ENCODE measurements around the gene C10orf143. TPM values are rescaled to one million over a fixed set of nuclear protein-coding genes. Genes with fewer than 3 reads are reported as not detected.

Gene C10orf143
- polyA plus RNA-seq, 2 of the 4 experiments (the other 2 are of a cell fraction): 1.2 to 1.6 TPM

DNA sequence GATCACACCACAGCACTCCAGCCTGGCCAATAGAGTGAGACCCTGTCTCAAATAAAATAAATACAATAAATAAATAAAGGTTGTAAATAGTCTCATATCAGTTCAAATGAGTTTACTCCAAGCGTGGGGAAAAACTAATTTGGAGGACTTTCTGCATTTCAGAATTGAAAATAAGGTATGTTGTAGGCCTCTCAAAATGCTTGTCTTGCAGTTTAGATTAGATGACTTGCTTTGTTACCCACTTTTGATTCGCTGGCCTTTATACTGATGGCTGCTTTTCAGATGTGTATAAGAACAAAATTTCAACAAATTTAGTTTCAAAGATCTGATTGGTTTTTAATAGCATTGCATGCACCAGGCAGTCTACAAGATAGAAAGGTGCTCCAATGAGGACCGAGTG, 2.2 kb upstream of the C10orf143 start:
- Histone ChIP-seq H3K27ac (no peak overlapping the region), H3K4me1 (peaks cover 13% of the 10 kb centered on the region; the same call in 2 of the 3 replicates), H3K9me3 (no peaks in the 10 kb centered on the region), H3K4me2 (peak overlapping the region; percentile 88; the same call in 1 of the 3 replicates), H3K4me3 (no peak overlapping the region)
- 95% methylated on average over 3 of the region's 3 CpGs for WGBS (ENCODE audit: missing lambda C conversion rate)
- TF ChIP-seq ZNF302 (CRISPR knock-in tag; IDR thresholded peaks at IDR 0.05): no peak
- no peak for TF ChIP-seq SREBF2 (IDR thresholded peaks at IDR 0.05)
- no peak for TF ChIP-seq ATOH8 (CRISPR knock-in tag; IDR thresholded peaks at IDR 0.05; ENCODE audit: low read depth)
- peak; percentile 51 for TF ChIP-seq MAFK (IDR thresholded peaks at IDR 0.05; ENCODE audit: partially characterized antibody)
- TF ChIP-seq HEYL (CRISPR knock-in tag; IDR thresholded peaks at IDR 0.05): no peak
- no peak for TF ChIP-seq NR3C1 (IDR thresholded peaks at IDR 0.05)
- no peak for TF ChIP-seq RNF2 (IDR thresholded peaks at IDR 0.05; ENCODE audit: borderline replicate concordance, low read depth)
- TF ChIP-seq MAZ (IDR thresholded peaks at IDR 0.05; ENCODE audit: borderline replicate concordance, low read depth, low read length): no peak
- DNase-seq (ENCODE audit: low read depth in 1 of 2, low spot score in 1 of 2): no peak
- no peak for FAIRE-seq
- ChIA-PET CTCF (no interaction called here), POLR2A (no interaction called here)
- ATAC-seq: no peak

GRCh38 chr10:130111852-130112180, 1.2 kb upstream of the C10orf143 start:
- ChIA-PET POLR2A (interaction anchor here (2.2 to 2.9 kb wide), 3 partner anchors 15 to 26 kb away, joined by 18 to 188 read pairs (median 29); partner anchors contain the start of gene GLRX3), CTCF (interaction anchor here (0.7 to 3.2 kb wide), 4 partner anchors 15 to 79 kb away, joined by 3 to 36 read pairs (median 12); partner anchors contain the start of gene GLRX3)
- TF ChIP-seq FOSB (CRISPR knock-in tag; IDR thresholded peaks at IDR 0.05) (no peak), BCL3 (IDR thresholded peaks at IDR 0.05) (no peak), TP53 (CRISPR knock-in tag; IDR thresholded peaks at IDR 0.05) (no peak)
- FAIRE-seq (no peak), ATAC-seq (no peak), DNase-seq (ENCODE audit: low read depth in 1 of 2, low spot score in 1 of 2) (peak in 1 of 2 experiments; percentile 7)
- 91% methylated on average over 6 of the region's 6 CpGs for whole genome bisulfite sequencing (ENCODE audit: missing lambda C conversion rate)
- Histone ChIP-seq H3K27ac (peak overlapping the region; percentile 94 to 95), H3K9me3 (no peaks in the 10 kb centered on the region), H3K4me2 (peak overlapping the region; percentile 88), H3K4me1 (peaks cover 13% of the 10 kb centered on the region; the same call in 2 of the 3 replicates), H3K4me3 (peak overlapping the region; percentile 78)

GRCh38 chr10:130111113-130111851, 652 bp upstream of the C10orf143 start:
- Histone ChIP-seq H3K4me3 (peak overlapping the region; percentile 78), H3K4me2 (peak overlapping the region; percentile 88), H3K9me3 (no peaks in the 10 kb centered on the region), H3K4me1 (peaks cover 13% of the 10 kb centered on the region; the same call in 2 of the 3 replicates), H3K27ac (peak overlapping the region; percentile 94 to 95)
- POLR2A ChIA-PET: interaction anchor here (0.7 to 2.9 kb wide), 10 partner anchors 11 to 1829 kb away, joined by 3 to 188 read pairs (median 8); partner anchors contain the start of gene GLRX3
- whole genome bisulfite sequencing (ENCODE audit: missing lambda C conversion rate): 3% methylated on average over 33 of the region's 49 CpGs
- peak; percentile 97 to 98 for DNase-seq (ENCODE audit: low read depth in 1 of 2, low spot score in 1 of 2)
- ATAC-seq: peak; percentile 92 to 94
- CTCF ChIA-PET: interaction anchor here (0.7 to 3.2 kb wide), 5 partner anchors 13 to 80 kb away, joined by 3 to 36 read pairs (median 5); partner anchors contain the start of gene GLRX3
- TF ChIP-seq RFX5 (IDR thresholded peaks at IDR 0.05) (no peak; the same call in 1 of the 2 replicates), EP300 (IDR thresholded peaks at IDR 0.05) (no peak), PBX3 (IDR thresholded peaks at IDR 0.05) (peak; percentile 62; the same call in 1 of the 2 replicates), TFCP2L1 (CRISPR knock-in tag; IDR thresholded peaks at IDR 0.05) (0 out of 2 replicates have a peak, but pooled peaks have one; percentile 28), EHF (CRISPR knock-in tag; IDR thresholded peaks at IDR 0.05) (no peak), HOXB13 (CRISPR knock-in tag; IDR thresholded peaks at IDR 0.05; ENCODE audit: low read depth) (no peak), POLR2A (IDR thresholded peaks at IDR 0.05; ENCODE audit: low read length) (peak; percentile 68), PHF8 (IDR thresholded peaks at IDR 0.05; ENCODE audit: borderline replicate concordance, low read depth) (peak; percentile 55; the same call in 1 of the 2 replicates), CEBPB (IDR thresholded peaks at IDR 0.05) (no peak), ESRRA (IDR thresholded peaks at IDR 0.05; ENCODE audit: borderline replicate concordance, low read length) (no peak), KDM5A (IDR thresholded peaks at IDR 0.05) (no peak), SREBF2 (IDR thresholded peaks at IDR 0.05) (no peak), E2F6 (IDR thresholded peaks at IDR 0.05; ENCODE audit: borderline replicate concordance, low read depth) (peak; percentile 44; the same call in 1 of the 2 replicates), EHMT2 (IDR thresholded peaks at IDR 0.05; ENCODE audit: low read depth) (no peak), HOXB5 (CRISPR knock-in tag; IDR thresholded peaks at IDR 0.05) (no peak)
- TF ChIP-seq, protein P1, sequence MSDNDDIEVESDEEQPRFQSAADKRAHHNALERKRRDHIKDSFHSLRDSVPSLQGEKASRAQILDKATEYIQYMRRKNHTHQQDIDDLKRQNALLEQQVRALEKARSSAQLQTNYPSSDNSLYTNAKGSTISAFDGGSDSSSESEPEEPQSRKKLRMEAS (IDR thresholded peaks at IDR 0.05): peak; percentile 9; the same call in 1 of the 2 replicates
- no peak for FAIRE-seq
